ENCODE data around the gene CSNK1A1. TPM values are rescaled to one million over a fixed set of nuclear protein-coding genes. Genes with fewer than 3 reads are reported as not detected.
"Not testable (repeated sequence)": the region's sequence is repeated elsewhere in the genome, so short reads cannot be mapped to it uniquely, and the experiment has no call there.

The CSNK1A1 gene
- total RNA-seq, 4 donors from 2014 or later, result 273 to 365 (median 320) TPM

DNA sequence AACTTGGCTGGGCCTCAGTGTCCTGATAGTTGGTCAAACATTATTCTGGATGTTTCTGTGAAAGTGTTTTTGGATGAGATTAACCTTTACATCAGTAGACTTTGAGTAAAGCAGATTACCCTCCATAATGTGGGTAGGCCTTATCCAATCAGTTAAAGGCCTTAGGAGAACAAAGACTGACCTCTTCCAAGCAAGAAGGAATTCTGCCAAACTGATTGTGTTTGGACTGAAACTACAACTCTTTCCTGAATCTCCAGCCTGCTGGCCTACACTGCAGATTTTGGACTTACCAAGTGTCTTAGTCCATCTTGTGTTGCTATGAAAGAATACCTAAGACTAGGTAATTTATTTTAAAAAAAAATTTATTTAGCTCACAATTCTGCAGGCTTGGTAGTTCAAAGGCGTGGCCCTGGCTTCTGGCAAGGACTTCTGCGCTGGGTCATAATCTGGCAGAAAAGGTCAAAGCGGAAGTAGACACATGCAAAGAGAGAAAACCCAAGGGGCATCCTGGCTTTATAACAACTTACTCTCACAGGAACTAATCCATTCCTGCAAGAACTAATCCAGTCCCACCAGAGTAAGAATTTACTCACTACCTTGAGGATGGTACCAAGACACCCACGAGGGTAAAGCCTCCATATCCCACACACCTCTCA lies 21.5 kb upstream of the CSNK1A1 start:
- WGBS, result 69% methylated on average over 4 of the region's 4 CpGs
- no peaks in the 10 kb centered on the region for H3K36me3 ChIP-seq
- no peak overlapping the region for H3K4me3 ChIP-seq
- TF ChIP-seq POLR2AphosphoS5 (IDR thresholded peaks at IDR 0.05), result no peak
- H3K9me3 ChIP-seq, result no peaks in the 10 kb centered on the region
- no peak overlapping the region for H3K27ac ChIP-seq
- DNase-seq (ENCODE audit: low spot score in 2 of 2), result no peak
- H3K4me1 ChIP-seq, result no peaks in the 10 kb centered on the region
- H3K27me3 ChIP-seq, result no peaks in the 10 kb centered on the region

GRCh38 chr5:149572170-149572569 lies 20.9 kb upstream of the CSNK1A1 start:
- DNase-seq (ENCODE audit: low spot score in 2 of 2), result no peak
- Histone ChIP-seq H3K4me1 (no peaks in the 10 kb centered on the region), H3K27ac (no peak overlapping the region), H3K9me3 (no peaks in the 10 kb centered on the region), H3K27me3 (no peaks in the 10 kb centered on the region), H3K4me3 (no peak overlapping the region), H3K36me3 (no peaks in the 10 kb centered on the region)
- TF ChIP-seq POLR2AphosphoS5 (IDR thresholded peaks at IDR 0.05) (no peak), CTCF (IDR thresholded peaks at IDR 0.05) (no peak), EP300 (IDR thresholded peaks at IDR 0.05) (no peak), POLR2A (IDR thresholded peaks at IDR 0.05) (no peak)

GRCh38 chr5:149567226-149567625 lies 16.0 kb upstream of the CSNK1A1 start:
- H3K36me3 ChIP-seq, result no peaks in the 10 kb centered on the region
- peaks cover 31% of the 10 kb centered on the region for H3K4me1 ChIP-seq
- TF ChIP-seq POLR2AphosphoS5 (IDR thresholded peaks at IDR 0.05) (no peak), POLR2A (IDR thresholded peaks at IDR 0.05) (no peak), EP300 (IDR thresholded peaks at IDR 0.05) (no peak), CTCF (IDR thresholded peaks at IDR 0.05) (no peak)
- no peaks in the 10 kb centered on the region for H3K27me3 ChIP-seq
- no peak overlapping the region for H3K27ac ChIP-seq
- H3K4me3 ChIP-seq, result no peak overlapping the region
- no peaks in the 10 kb centered on the region for H3K9me3 ChIP-seq
- DNase-seq (ENCODE audit: low spot score in 2 of 2), result no peak
- 78% methylated on average over 1 of the region's 1 CpG for WGBS

- not testable (repeated sequence) for H3K9me3 ChIP-seq; H3K27me3 ChIP-seq; DNase-seq (ENCODE audit: low spot score in 2 of 2); H3K27ac ChIP-seq; H3K36me3 ChIP-seq
- TF ChIP-seq CTCF (IDR thresholded peaks at IDR 0.05), result peak; percentile 47 to 53
- WGBS, result 45% methylated on average over 15 of the region's 15 CpGs
- Histone ChIP-seq H3K4me1 (peaks cover 50% of the 10 kb centered on the region), H3K4me3 (peak overlapping the region; percentile 12)
Measured at GRCh38 chr5:149564542-149565140, 13.4 kb upstream of the CSNK1A1 start.

DNA sequence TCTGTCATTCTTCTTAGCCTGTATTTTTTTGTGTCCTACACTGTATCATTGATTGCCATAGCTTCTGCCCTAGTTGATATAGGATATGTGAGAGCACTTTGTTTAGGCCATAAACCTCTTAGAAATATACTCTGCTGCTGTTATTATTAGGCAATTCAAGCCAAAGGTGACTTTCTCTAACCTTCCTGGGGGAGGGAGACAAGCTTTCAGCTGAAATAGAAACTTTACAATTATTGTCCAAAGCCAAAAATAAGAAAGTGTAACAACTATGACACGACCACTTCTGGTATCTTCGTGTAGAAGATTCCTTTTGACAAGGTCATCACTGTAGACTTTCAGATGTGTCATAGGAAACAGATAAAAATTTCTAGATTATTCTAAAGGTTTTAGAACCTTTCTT lies 12.2 kb upstream of the CSNK1A1 start:
- H3K9me3 ChIP-seq, result no peaks in the 10 kb centered on the region
- WGBS, result 45% methylated on average over 2 of the region's 2 CpGs
- TF ChIP-seq CTCF (IDR thresholded peaks at IDR 0.05) (no peak), POLR2A (IDR thresholded peaks at IDR 0.05) (no peak), POLR2AphosphoS5 (IDR thresholded peaks at IDR 0.05) (no peak)
- peak overlapping the region; percentile 72 for H3K27ac ChIP-seq
- no peak for DNase-seq (ENCODE audit: low spot score in 2 of 2)
- no peak overlapping the region for H3K4me3 ChIP-seq
- no peaks in the 10 kb centered on the region for H3K36me3 ChIP-seq
- H3K27me3 ChIP-seq, result no peaks in the 10 kb centered on the region
- peaks cover 50% of the 10 kb centered on the region for H3K4me1 ChIP-seq

GRCh38 chr5:149561848-149562247 lies 10.6 kb upstream of the CSNK1A1 start:
- Histone ChIP-seq H3K9me3 (no peaks in the 10 kb centered on the region), H3K27ac (peak overlapping the region; percentile 72), H3K4me3 (no peak overlapping the region), H3K27me3 (no peaks in the 10 kb centered on the region), H3K36me3 (no peaks in the 10 kb centered on the region), H3K4me1 (peaks cover 50% of the 10 kb centered on the region)
- 27% methylated on average over 2 of the region's 2 CpGs for WGBS
- DNase-seq (ENCODE audit: low spot score in 2 of 2), result no peak
- TF ChIP-seq CTCF (IDR thresholded peaks at IDR 0.05) (no peak), EP300 (IDR thresholded peaks at IDR 0.05) (no peak), POLR2AphosphoS5 (IDR thresholded peaks at IDR 0.05) (peak in 2 of 3 donors; percentile 36 to 49), POLR2A (IDR thresholded peaks at IDR 0.05) (no peak)
